Liver (tissue), 3 donors: ENCODE results near the gene FOXC2.

ENCODE experiments used
- ATF3 ChIP-seq: IDR thresholded peaks from 2 replicates; pipeline ENCODE4 v1.6.1; 2016; ENCODE audit warnings: antibody characterized with exemption
- CTCF ChIP-seq: fragments of 150-350 bp; IDR thresholded peaks from 2 replicates; pipeline ENCODE4 v1.5.1; 2017; ENCODE audit warnings: improper control_type of control experiment, low read depth, low read length; ENCODE audit not compliant: missing input control
- GABPA ChIP-seq, 2 donors: IDR thresholded peaks in 1 of 2; conservative IDR thresholded peaks in 1 of 2; 2 replicates each; pipeline ENCODE4 v1.6.1; 2016; ENCODE audit warnings: antibody characterized with exemption in 2 of 2, mild to moderate bottlenecking in 1 of 2, moderate library complexity in 1 of 2
- SP1 ChIP-seq: IDR thresholded peaks from 2 replicates; pipeline ENCODE4 v1.6.1; 2018; ENCODE audit warnings: antibody characterized with exemption, mild to moderate bottlenecking
- TAF1 ChIP-seq: conservative IDR thresholded peaks from 2 replicates; pipeline ENCODE4 v1.6.1; 2016; ENCODE audit warnings: antibody characterized with exemption, mild to moderate bottlenecking
- YY1 ChIP-seq: IDR thresholded peaks from 2 replicates; pipeline ENCODE4 v1.6.1; 2016; ENCODE audit warnings: antibody characterized with exemption, mild to moderate bottlenecking
- donor health status: healthy.
- donor health status: healthy.

- TF ChIP-seq CTCF: no peak
- TF ChIP-seq SP1: no peak
- TF ChIP-seq ATF3: no peak
- TF ChIP-seq YY1: no peak
- no peak for TF ChIP-seq TAF1
- no peak for TF ChIP-seq GABPA (IDR thresholded peaks at IDR 0.05 in 1 of 2, conservative IDR thresholded peaks at IDR 0.05 in 1 of 2)
Observed at GRCh38 chr16:86532526-86532815, 34.2 kb upstream of the FOXC2 start.
